GM12878 (cell line): ENCODE results near the gene CBY3. TPM values are rescaled to one million over a fixed set of nuclear protein-coding genes. Genes with fewer than 3 reads are reported as not detected.

ENCODE experiments used
- CREM ChIP-seq: IDR thresholded peaks from 2 replicates; pipeline ENCODE4 v1.6.1; 2014; ENCODE audit warnings: antibody characterized with exemption, low read depth
- FOS ChIP-seq: IDR thresholded peaks from 3 replicates; pipeline ENCODE4 v1.6.1; 2011; ENCODE audit warnings: borderline replicate concordance; ENCODE audit not compliant: insufficient read length; ENCODE audit errors: extremely low read depth
- JUNB ChIP-seq: IDR thresholded peaks from 2 replicates; pipeline ENCODE4 v1.6.1; 2016; ENCODE audit warnings: antibody characterized with exemption, mild to moderate bottlenecking
- NFIC ChIP-seq: IDR thresholded peaks from 2 replicates; pipeline ENCODE4 v1.6.1; 2012; ENCODE audit warnings: low read depth, mild to moderate bottlenecking, inconsistent platforms, low read length, moderate library complexity
- POLR2A ChIP-seq: IDR thresholded peaks from 2 replicates; pipeline ENCODE4 v1.6.1; 2011; ENCODE audit warnings: low read depth, mild to moderate bottlenecking, low read length
- SMC3 ChIP-seq: IDR thresholded peaks from 2 replicates; pipeline ENCODE4 v1.6.1; 2011; ENCODE audit warnings: low read length, improper control_type of control experiment, borderline replicate concordance
- TCF3 ChIP-seq: IDR thresholded peaks from 2 replicates; pipeline ENCODE4 v1.6.1; 2012; ENCODE audit warnings: low read depth, mild to moderate bottlenecking, low read length, borderline replicate concordance; ENCODE audit not compliant: insufficient read depth
- YBX1 ChIP-seq: fragments of 450-650 bp; IDR thresholded peaks from 2 replicates; pipeline ENCODE4 v1.6.1; 2016; ENCODE audit warnings: antibody characterized with exemption
- polyA plus RNA-seq, 11 experiments: library from polyadenylated mRNA; depleted of rRNA in 4 of 11; unstranded in 6 of 11; stranded (reverse) in 5 of 11; fragments of >200 nt; fragmentation: Nextera tagmentation in 4 of 11; fragmentation: Illumina TruSeq in 1 of 11; extraction: Ambion mirVana in 4 of 11; extraction: Trizol in 1 of 11; gene quantifications; 1 replicate in 1 of 11; 2 replicates in 10 of 11; pipeline versions ENCODE4 v1.2.1 to v1.2.3, GENCODE V29; 2011 to 2016; ENCODE audit warnings: inconsistent platforms in 2 of 11, missing spikeins in 2 of 11, low read depth in 1 of 11
- total RNA-seq, 4 experiments: library from RNA; depleted of rRNA in 3 of 4; stranded (reverse); fragments of >200 nt in 3 of 4; fragmentation: Illumina TruSeq in 1 of 4; extraction: Trizol in 1 of 4; gene quantifications; 2 replicates each; pipeline versions ENCODE4 v1.2.1 to v1.2.3, GENCODE V29; 2013 to 2021
- TF ChIP-seq, protein P1 (sequence below): fragments of 450-650 bp; IDR thresholded peaks from 2 replicates; pipeline ENCODE4 v1.6.1; 2016; ENCODE audit warnings: mild to moderate bottlenecking
- TF ChIP-seq, protein P2 (sequence below): IDR thresholded peaks from 2 replicates; pipeline ENCODE4 v1.6.1; 2012; ENCODE audit warnings: low read depth, low read length, improper control_type of control experiment
- TF ChIP-seq, protein P3 (sequence below): fragments of 450-650 bp; formaldehyde crosslinking; IDR thresholded peaks from 2 replicates; pipeline ENCODE4 v1.4.0; 2022; ENCODE audit warnings: mild to moderate bottlenecking, moderate library complexity
- TF ChIP-seq, protein P4 (sequence below): IDR thresholded peaks from 2 replicates; pipeline ENCODE4 v1.6.1; 2012; ENCODE audit warnings: low read length, inconsistent platforms
- TF ChIP-seq, protein P5 (sequence below): IDR thresholded peaks from 2 replicates; pipeline ENCODE4 v1.6.1; 2011; ENCODE audit warnings: low read depth, low read length, improper control_type of control experiment, borderline replicate concordance
- TF ChIP-seq, protein P6 (sequence below): fragments of 150-350 bp; IDR thresholded peaks from 2 replicates; pipeline ENCODE4 v1.6.1; 2016; ENCODE audit warnings: low read depth, low read length

Gene CBY3
- total and polyA plus RNA-seq, 10 of the 15 experiments (the other 5 are each of a cell fraction or from before 2014, with no cell fraction given) = 0.10 to 1.2 (median 0.47) TPM; not detected in 5

DNA sequence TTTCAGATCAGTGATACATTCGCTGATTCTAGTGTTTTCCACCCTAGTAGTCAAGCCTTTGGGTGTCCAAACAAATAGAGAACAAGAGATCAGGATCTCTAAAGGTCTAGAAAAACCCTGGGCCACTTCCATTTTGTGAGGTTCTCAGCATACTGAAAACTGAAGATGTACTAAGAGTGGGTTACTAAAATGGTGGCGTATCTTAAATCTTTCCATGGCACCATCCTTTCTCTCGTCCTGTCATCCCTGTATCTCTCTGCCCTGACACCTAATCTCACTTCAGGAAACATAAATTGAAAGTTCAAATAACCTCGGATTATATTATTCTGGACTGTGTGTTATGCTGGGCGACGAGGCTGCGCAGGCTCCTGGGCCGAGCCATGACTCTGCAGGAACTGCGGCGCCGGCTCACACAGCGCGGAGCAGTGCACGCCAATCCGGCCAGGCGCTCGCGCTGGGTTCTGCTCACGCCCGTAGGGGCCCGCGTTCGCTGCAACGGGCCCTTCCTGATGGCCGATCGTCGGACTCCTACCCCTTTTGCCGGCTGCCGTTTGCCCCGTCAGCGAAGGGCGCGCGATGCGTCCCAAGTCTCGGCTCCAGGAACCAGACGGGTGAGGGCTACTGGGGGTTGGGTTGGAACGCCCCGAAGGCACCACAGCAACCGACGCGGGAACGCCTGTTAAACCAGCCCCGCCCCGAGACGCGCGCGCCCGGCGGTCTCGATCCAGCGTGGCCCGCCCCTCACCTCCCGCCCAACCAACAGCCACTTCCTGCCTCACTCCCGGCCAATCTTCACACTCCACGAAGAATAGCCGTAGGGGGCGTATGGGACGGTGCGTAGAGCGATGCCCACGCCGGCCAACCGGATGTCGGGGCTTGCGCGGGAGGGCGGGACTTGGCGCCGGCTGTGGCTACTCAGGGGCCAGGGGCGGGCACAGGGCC, 17.4 kb upstream of the CBY3 start (continued):
- TF ChIP-seq TCF3 (0 out of 2 replicates have a peak, but pooled peaks have one; percentile 45), YBX1 (no peak), JUNB (no peak), SMC3 (no peak), NFIC (no peak), POLR2A (peak; percentile 90), FOS (peak; percentile 74), CREM (peak; percentile 69)
- TF ChIP-seq, protein P1, sequence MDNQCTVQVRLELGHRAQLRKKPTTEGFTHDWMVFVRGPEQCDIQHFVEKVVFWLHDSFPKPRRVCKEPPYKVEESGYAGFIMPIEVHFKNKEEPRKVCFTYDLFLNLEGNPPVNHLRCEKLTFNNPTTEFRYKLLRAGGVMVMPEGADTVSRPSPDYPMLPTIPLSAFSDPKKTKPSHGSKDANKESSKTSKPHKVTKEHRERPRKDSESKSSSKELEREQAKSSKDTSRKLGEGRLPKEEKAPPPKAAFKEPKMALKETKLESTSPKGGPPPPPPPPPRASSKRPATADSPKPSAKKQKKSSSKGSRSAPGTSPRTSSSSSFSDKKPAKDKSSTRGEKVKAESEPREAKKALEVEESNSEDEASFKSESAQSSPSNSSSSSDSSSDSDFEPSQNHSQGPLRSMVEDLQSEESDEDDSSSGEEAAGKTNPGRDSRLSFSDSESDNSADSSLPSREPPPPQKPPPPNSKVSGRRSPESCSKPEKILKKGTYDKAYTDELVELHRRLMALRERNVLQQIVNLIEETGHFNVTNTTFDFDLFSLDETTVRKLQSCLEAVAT = no peak; the same call in 1 of the 2 replicates
- TF ChIP-seq, protein P2, sequence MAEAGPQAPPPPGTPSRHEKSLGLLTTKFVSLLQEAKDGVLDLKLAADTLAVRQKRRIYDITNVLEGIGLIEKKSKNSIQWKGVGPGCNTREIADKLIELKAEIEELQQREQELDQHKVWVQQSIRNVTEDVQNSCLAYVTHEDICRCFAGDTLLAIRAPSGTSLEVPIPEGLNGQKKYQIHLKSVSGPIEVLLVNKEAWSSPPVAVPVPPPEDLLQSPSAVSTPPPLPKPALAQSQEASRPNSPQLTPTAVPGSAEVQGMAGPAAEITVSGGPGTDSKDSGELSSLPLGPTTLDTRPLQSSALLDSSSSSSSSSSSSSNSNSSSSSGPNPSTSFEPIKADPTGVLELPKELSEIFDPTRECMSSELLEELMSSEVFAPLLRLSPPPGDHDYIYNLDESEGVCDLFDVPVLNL = peak; percentile 64; the same call in 1 of the 2 replicates
- TF ChIP-seq, protein P3, sequence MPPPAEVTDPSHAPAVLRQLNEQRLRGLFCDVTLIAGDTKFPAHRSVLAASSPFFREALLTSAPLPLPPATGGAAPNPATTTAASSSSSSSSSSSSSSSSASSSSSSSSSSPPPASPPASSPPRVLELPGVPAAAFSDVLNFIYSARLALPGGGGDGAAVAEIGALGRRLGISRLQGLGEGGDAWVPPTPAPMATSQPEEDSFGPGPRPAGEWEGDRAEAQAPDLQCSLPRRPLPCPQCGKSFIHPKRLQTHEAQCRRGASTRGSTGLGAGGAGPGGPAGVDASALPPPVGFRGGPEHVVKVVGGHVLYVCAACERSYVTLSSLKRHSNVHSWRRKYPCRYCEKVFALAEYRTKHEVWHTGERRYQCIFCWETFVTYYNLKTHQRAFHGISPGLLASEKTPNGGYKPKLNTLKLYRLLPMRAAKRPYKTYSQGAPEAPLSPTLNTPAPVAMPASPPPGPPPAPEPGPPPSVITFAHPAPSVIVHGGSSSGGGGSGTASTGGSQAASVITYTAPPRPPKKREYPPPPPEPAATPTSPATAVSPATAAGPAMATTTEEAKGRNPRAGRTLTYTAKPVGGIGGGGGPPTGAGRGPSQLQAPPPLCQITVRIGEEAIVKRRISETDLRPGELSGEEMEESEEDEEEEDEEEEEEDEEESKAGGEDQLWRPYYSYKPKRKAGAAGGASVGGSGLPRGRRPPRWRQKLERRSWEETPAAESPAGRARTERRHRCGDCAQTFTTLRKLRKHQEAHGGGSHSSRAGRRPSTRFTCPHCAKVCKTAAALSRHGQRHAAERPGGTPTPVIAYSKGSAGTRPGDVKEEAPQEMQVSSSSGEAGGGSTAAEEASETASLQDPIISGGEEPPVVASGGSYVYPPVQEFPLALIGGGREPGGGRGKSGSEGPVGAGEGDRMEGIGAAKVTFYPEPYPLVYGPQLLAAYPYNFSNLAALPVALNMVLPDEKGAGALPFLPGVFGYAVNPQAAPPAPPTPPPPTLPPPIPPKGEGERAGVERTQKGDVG (CRISPR knock-in tag) = no peak
- TF ChIP-seq, protein P4, sequence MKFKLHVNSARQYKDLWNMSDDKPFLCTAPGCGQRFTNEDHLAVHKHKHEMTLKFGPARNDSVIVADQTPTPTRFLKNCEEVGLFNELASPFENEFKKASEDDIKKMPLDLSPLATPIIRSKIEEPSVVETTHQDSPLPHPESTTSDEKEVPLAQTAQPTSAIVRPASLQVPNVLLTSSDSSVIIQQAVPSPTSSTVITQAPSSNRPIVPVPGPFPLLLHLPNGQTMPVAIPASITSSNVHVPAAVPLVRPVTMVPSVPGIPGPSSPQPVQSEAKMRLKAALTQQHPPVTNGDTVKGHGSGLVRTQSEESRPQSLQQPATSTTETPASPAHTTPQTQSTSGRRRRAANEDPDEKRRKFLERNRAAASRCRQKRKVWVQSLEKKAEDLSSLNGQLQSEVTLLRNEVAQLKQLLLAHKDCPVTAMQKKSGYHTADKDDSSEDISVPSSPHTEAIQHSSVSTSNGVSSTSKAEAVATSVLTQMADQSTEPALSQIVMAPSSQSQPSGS = no peak
- TF ChIP-seq, protein P5, sequence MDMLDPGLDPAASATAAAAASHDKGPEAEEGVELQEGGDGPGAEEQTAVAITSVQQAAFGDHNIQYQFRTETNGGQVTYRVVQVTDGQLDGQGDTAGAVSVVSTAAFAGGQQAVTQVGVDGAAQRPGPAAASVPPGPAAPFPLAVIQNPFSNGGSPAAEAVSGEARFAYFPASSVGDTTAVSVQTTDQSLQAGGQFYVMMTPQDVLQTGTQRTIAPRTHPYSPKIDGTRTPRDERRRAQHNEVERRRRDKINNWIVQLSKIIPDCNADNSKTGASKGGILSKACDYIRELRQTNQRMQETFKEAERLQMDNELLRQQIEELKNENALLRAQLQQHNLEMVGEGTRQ = no peak
- TF ChIP-seq, protein P6, sequence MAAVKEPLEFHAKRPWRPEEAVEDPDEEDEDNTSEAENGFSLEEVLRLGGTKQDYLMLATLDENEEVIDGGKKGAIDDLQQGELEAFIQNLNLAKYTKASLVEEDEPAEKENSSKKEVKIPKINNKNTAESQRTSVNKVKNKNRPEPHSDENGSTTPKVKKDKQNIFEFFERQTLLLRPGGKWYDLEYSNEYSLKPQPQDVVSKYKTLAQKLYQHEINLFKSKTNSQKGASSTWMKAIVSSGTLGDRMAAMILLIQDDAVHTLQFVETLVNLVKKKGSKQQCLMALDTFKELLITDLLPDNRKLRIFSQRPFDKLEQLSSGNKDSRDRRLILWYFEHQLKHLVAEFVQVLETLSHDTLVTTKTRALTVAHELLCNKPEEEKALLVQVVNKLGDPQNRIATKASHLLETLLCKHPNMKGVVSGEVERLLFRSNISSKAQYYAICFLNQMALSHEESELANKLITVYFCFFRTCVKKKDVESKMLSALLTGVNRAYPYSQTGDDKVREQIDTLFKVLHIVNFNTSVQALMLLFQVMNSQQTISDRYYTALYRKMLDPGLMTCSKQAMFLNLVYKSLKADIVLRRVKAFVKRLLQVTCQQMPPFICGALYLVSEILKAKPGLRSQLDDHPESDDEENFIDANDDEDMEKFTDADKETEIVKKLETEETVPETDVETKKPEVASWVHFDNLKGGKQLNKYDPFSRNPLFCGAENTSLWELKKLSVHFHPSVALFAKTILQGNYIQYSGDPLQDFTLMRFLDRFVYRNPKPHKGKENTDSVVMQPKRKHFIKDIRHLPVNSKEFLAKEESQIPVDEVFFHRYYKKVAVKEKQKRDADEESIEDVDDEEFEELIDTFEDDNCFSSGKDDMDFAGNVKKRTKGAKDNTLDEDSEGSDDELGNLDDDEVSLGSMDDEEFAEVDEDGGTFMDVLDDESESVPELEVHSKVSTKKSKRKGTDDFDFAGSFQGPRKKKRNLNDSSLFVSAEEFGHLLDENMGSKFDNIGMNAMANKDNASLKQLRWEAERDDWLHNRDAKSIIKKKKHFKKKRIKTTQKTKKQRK = peak; percentile 85
